Activated gamma-delta T cell treated with Interleukin-2 at 50 U/mL for 16 hours (primary cell): Measurements from ENCODE around the gene RNPEP.
"Not testable (repeated sequence)": the region's sequence is repeated elsewhere in the genome, so short reads cannot be mapped to it uniquely, and the experiment has no call there.

ENCODE experiments used
- DNase-seq: peaks from one replicate; pipeline ENCODE4 v3.0.0-alpha.2; 2020

Gene RNPEP

DNA sequence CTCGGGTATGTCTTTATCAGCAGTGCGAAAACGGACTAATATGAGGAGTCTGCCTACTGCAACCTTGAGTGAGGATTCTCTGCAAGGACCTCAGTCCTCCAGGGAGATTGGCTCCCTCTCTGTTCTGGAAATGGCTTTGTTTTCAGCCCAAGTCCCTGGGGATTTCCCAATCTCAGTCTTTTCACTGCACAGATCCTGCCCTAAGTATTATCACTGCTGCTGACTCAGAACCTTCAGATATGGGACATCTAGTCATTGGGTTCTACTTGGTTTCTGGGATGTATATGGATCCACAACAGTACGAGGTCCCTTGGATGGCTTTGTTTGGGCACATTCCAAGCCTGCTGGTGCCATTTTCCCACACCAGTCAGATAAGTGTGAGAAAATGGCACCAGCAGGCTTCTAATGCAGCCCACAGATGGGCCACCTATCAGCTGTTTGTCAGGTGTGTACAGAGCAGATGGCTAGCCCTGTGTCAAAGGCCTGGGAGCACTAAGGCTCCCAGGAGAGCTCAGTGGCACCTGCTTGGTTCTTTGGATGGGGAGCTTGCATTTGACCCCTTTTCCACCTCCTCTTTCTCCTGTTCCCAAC is 55.4 kb downstream of the RNPEP start:
- no peak for DNase-seq

DNA sequence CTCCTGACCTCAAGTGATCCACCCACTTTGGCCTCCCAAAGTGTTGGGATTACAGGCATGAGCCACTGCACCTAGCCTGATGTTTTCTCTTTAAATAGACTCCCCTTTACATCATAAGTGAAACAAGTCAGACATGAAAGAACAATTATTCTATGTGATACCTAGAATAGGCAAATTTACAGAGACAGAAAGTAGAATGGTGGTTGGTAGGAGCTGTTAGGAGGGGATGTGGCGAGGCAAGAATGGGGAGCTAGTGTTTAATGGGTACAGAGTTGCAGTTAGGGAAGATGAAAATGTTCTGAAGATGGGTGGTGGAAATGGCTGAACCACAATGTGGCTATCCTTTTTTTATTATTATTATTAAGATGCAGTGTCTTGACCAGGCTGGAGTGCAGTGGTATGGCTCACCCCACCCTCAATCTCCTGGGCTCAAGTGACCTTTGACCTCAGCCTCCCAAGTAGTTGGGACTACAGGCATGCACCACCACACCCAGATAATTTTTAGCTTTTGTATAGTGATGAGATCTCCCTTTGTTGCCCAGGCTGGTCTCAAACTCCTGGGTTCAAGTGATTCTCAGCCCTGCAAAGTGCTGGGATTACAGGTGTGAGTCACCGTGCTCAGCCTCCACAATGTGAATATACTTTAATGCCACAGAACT is 56.4 kb downstream of the RNPEP start:
- no peak for DNase-seq

DNA sequence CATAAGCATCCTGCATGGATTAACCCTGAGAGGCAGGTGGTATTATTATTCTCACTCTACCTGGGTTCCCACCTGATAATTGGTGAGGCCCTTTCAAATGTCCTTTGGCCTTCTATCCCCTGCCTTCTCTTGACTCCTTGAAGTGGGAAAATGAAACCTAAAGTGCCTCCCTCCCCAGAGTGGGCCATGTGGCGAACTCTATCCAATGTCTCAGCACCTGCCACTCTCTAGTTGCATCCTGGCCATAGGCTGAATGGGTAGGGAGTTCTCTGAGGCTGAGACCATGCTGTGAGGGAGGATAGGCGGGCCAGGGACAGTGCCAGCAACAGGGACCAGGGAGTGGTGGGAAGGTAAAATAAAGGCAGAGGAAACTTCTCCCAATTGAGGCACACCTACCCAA is 63.3 kb downstream of the RNPEP start:
- DNase-seq: no peak

DNA sequence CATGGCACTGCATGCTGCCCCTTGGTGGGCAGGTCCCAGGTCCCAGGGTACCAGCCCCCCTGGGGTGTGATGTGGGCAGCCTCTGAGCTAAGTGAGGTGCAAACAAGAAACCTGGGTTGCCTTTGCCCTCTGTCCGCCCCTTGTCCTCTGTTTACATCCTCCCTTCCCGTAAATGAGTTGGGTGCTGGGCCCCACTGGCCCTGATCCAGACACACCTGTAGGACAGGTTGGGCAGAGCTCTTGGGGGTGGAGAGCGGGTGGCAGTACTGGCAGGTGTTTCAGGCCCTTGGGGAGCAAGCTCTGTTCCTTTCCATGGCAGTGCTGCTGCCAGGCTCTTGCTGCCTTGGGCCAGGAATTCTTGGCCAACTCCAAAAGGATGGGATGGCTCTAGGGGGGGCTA is 63.8 kb downstream of the RNPEP start:
- no peak for DNase-seq

DNA sequence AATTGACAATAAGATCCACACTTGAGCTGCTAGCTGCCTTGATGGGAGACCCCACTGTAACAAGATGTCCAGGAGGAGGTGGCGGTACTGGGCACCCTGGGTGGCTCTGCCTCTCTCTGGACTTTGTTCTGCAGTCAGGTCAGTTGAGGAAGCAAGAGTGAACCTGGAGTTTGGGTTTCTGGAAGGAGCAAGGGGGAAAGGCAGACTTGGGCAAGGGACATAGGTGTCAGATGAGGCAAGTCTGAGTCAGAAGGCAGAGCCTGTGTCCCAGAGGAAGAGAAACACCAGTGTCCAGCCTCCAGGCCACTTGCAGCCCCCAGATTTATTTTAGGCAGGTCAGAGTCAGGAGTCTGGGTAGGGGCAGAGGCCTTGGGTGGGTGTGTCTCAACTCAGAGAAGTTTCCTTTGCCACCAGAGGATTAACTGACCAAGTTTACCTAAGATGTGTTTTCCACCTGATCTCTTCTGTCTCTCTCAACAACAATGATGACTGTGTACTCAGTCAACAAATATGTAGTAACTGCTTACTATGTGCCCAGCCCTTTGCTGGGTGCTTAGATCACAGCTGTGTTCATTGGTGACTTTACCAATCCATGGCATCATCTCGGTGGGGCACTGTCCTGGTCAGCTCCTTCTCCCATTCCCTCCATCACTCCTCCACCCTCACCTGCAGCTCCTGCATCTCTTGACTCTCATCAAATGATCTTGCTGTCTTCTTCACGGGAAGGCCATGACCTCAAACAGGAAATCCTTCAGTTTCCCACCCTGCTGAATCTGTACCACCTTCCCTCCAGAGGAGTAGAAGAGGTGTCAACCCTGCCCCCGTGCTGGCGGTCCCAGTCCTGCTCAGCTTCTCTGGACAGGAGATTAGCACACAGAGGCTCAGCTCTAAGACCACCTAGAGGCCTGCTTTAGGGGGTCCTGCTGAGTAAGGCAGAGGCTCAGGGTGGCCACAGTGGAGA is 64.6 kb downstream of the RNPEP start:
- DNase-seq: no peak

DNA sequence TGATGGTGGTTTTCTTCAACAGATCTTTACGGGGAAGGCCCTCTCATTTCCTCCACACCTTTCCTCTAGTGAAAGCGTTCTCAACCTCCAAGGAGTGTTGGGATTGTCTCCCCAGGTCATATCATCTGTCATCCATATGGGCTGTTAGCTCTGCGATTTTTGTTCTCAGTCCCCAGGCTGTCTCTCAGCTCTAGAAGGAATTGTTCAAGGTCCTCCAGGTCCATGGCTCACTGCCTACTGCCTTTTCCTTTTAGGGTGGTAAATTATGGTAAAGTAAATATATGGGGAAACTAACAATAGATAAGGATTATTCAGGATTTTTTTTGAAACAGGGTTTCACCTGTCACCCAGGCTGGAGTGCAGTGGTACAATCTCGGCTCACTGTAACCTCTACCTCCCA is 65.5 kb downstream of the RNPEP start:
- DNase-seq: no peak

DNA sequence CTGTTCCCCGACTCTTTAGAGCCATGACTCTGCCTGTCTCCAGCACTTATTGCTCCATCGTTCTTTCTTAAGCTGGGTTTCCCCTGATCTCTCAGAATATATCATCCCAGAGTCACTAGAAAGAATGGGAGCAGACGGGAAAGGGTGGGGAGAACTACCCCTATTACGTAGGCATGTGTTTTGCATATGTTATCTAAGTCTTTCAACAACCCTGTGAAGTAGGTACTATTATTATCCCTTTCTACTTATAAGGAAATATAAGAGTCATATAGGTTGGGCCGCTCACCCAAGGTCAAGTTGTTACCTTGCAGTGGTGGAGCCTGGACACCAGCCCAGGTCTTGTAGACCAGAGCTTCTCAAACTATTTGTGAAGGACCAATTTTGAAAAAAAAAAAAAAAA is 66.7 kb downstream of the RNPEP start:
- DNase-seq: no peak

DNA sequence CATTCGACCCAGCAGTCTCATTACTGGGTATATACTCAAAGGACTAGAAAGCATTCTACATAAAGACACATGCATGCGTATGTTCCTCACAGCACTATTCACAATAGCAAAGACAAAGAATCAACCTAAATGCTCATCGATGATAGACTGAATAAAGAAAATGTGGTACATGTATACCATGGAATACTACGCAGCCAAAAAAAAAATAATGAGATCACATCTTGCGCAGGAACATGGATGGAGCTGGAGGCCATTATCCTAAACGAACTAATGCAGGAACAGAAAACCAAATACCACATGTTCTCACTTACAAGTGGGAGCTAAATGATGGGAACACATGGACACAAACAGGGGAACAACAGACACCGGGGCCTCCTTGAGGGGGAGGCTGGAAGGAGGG is 71.6 kb downstream of the RNPEP start:
- no peak for DNase-seq

DNA sequence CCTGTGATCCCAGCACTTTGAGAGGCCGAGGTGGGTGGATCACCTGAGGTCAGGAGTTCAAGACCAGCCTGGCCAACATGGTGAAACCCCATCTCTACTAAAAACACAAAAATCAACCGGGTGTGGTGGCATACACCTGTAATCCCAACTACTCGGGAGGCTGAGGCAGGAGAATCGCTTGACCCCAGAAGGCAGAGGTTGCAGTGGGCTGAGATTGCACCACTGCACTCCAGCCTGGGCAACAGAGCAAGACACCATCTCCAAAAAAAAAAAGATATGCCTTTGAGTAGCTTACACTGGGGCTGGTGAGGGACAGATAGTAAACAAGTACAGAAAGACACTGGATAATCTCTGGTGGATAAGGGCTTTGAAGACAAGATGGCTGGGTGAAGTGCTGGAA is 72.2 kb downstream of the RNPEP start:
- DNase-seq: not testable (repeated sequence)
